Lower leg skin (tissue), 4 donors: Measurements from ENCODE around the gene PGBD5. TPM values are rescaled to one million over a fixed set of nuclear protein-coding genes. Genes with fewer than 3 reads are reported as not detected.

ENCODE experiments used
- DNase-seq, 2 donors: peaks; one replicate each; pipeline ENCODE4 v3.0.0-alpha.2; 2019; ENCODE audit warnings: low spot score in 2 of 2
- H3K4me3 ChIP-seq: fragments of 200-600 bp; sonication (generic); 2 replicates; pipeline ENCODE4 v1.5.1; 2017; ENCODE audit warnings: mild to moderate bottlenecking, low read depth; ENCODE audit not compliant: poor library complexity, severe bottlenecking
- POLR2A ChIP-seq, 2 donors: fragments of 450-650 bp; IDR thresholded peaks; one replicate each; pipeline ENCODE4 v1.6.1; 2016 to 2017; ENCODE audit warnings: antibody characterized with exemption in 2 of 2, mild to moderate bottlenecking in 1 of 2, moderate library complexity in 1 of 2
- WGBS, 2 donors: methylation state at CpG; one replicate each; pipeline ENCODE4 v1.1.5; 2018; 5-methylcytosine and 5-hydroxymethylcytosine counted together
- intact Hi-C: fragments of 100-400 bp; cut with DNase I; formaldehyde crosslinking; loops from one replicate; pipeline ENCODE4 v1.15.0; 2023; ENCODE audit warnings: low total_unique reads
- total RNA-seq, 4 donors: library from RNA; depleted of rRNA; stranded (reverse); fragments of >200 nt; gene quantifications; one replicate each; pipeline ENCODE4 v1.1.0, GENCODE V29; 2016
- TF ChIP-seq, protein P1 (sequence below), 3 donors: fragments of 450-650 bp; IDR thresholded peaks; one replicate each; pipeline ENCODE4 v1.5.1; 2016; ENCODE audit warnings: antibody characterized with exemption in 3 of 3, mild to moderate bottlenecking in 3 of 3, moderate library complexity in 2 of 3

PGBD5 gene
- total RNA-seq, 4 donors from 2014 or later = 0.04 to 1.6 (median 0.11) TPM

GRCh38 chr1:230356869-230357794 lies 69.0 kb downstream of the PGBD5 start:
- no peak for DNase-seq
- TF ChIP-seq, protein P1, sequence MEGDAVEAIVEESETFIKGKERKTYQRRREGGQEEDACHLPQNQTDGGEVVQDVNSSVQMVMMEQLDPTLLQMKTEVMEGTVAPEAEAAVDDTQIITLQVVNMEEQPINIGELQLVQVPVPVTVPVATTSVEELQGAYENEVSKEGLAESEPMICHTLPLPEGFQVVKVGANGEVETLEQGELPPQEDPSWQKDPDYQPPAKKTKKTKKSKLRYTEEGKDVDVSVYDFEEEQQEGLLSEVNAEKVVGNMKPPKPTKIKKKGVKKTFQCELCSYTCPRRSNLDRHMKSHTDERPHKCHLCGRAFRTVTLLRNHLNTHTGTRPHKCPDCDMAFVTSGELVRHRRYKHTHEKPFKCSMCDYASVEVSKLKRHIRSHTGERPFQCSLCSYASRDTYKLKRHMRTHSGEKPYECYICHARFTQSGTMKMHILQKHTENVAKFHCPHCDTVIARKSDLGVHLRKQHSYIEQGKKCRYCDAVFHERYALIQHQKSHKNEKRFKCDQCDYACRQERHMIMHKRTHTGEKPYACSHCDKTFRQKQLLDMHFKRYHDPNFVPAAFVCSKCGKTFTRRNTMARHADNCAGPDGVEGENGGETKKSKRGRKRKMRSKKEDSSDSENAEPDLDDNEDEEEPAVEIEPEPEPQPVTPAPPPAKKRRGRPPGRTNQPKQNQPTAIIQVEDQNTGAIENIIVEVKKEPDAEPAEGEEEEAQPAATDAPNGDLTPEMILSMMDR (IDR thresholded peaks at IDR 0.05) = no peak
- TF ChIP-seq POLR2A (IDR thresholded peaks at IDR 0.05) = no peak
- 65 to 66% methylated on average over 45 to 46 of the region's 47 CpGs for WGBS, 2 donors
- H3K4me3 ChIP-seq = no peak overlapping the region
- intact Hi-C loops = no loop called here

DNA sequence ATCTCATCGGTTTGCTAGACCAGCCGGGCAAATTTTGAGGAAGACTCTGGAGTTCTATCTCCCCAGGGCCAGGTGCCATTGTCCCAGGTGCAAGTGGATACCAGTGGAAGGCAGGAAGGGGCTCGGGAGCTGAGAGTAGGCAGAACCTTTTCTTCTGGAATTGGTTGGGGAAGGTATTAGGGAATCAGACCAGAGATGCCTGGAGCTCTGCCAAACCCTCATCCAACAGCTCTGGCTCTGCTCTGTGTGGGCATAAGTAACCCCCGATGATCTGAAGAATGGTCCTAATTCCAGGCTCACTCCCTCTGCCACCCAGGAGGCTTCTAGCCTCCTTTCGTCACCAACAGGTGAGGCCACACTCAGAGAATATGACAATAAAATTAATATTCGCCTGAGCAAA lies 69.9 kb downstream of the PGBD5 start:
- 77 to 85% methylated on average over 6 of the region's 6 CpGs for WGBS, 2 donors
- H3K4me3 ChIP-seq = no peak overlapping the region
- intact Hi-C loops = no loop called here
- TF ChIP-seq, protein P1 (IDR thresholded peaks at IDR 0.05) = no peak
- no peak for TF ChIP-seq POLR2A (IDR thresholded peaks at IDR 0.05)
- no peak for DNase-seq

DNA sequence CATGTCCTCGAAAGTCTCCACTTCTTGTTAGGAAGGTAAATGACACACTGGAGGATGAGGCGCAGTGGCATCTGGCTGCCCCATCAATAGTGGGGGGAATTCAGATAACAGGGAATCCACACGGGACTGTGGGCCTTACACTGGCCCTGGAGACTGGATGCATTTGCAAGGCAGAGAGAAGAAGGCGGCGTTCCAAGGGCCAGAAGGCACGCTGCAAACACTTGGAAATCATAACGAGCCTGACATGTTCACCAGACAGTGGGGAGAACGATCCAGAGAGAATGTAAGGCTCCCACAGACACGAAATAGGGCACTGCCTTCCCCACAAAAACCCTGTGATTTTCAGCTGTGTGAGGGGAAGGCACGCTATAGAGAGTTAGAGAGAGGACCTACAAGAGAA lies 70.5 kb downstream of the PGBD5 start:
- H3K4me3 ChIP-seq = no peak overlapping the region
- WGBS, 2 donors = 70 to 76% methylated on average over 10 of the region's 10 CpGs
- TF ChIP-seq POLR2A (IDR thresholded peaks at IDR 0.05) = no peak
- TF ChIP-seq, protein P1 (IDR thresholded peaks at IDR 0.05) = no peak
- intact Hi-C loops = no loop called here
- DNase-seq = no peak

- no peak for DNase-seq
- 90 to 97% methylated on average over 4 of the region's 4 CpGs for WGBS, 2 donors
- TF ChIP-seq, protein P1 (IDR thresholded peaks at IDR 0.05) = no peak
- TF ChIP-seq POLR2A (IDR thresholded peaks at IDR 0.05) = no peak
- intact Hi-C loops = no loop called here
- H3K4me3 ChIP-seq = no peak overlapping the region
Measured at GRCh38 chr1:230355128-230355527, 71.0 kb downstream of the PGBD5 start.

GRCh38 chr1:230354005-230354404 lies 72.1 kb downstream of the PGBD5 start:
- TF ChIP-seq, protein P1 (IDR thresholded peaks at IDR 0.05) = no peak
- TF ChIP-seq POLR2A (IDR thresholded peaks at IDR 0.05) = no peak
- H3K4me3 ChIP-seq = no peak overlapping the region
- no peak for DNase-seq
- WGBS, 2 donors = 83 to 94% methylated on average over 4 of the region's 4 CpGs
- intact Hi-C loops = no loop called here
